Keratinocyte (primary cell): ENCODE measurements around the gene PFDN4. TPM values are rescaled to one million over a fixed set of nuclear protein-coding genes. Genes with fewer than 3 reads are reported as not detected.

ENCODE experiments used
- DNase-seq: peaks from one replicate; pipeline ENCODE4 v3.0.0-alpha.2; 2011; ENCODE audit warnings: low read depth, missing footprints, low spot score
- FAIRE-seq: peaks from 2 replicates; lab custom pipeline; 2011; peaks lifted over from hg19 to GRCh38; lab: Jason Lieb, UNC
- H2AFZ ChIP-seq: 2 replicates; pipeline ENCODE4 v1.6.0; 2012; ENCODE audit warnings: low read length, control low read depth, inconsistent platforms; ENCODE audit not compliant: control insufficient read depth
- H3K27ac ChIP-seq: 2 replicates; pipeline ENCODE4 v1.5.1; 2011; ENCODE audit warnings: low read length; ENCODE audit not compliant: control insufficient read depth, insufficient read depth
- H3K27me3 ChIP-seq: 3 replicates; pipeline ENCODE4 v1.6.0; 2011; ENCODE audit warnings: low read length; ENCODE audit not compliant: control insufficient read depth, insufficient read depth; ENCODE audit errors: extremely low read depth
- H3K36me3 ChIP-seq, 2 experiments: 2 replicates in 1 of 2; 3 replicates in 1 of 2; pipeline ENCODE4 v1.5.1; 2011; ENCODE audit warnings: low read length in 2 of 2, mild to moderate bottlenecking in 1 of 2; ENCODE audit not compliant: control insufficient read depth in 2 of 2, insufficient read depth in 2 of 2; ENCODE audit errors: extremely low read depth in 1 of 2
- H3K4me1 ChIP-seq: 3 replicates; pipeline ENCODE4 v1.5.1; 2011; ENCODE audit warnings: low read length; ENCODE audit not compliant: control insufficient read depth, insufficient read depth; ENCODE audit errors: extremely low read depth
- H3K4me2 ChIP-seq: 3 replicates; pipeline ENCODE4 v1.6.0; 2011; ENCODE audit warnings: low read depth, low read length; ENCODE audit not compliant: control insufficient read depth, insufficient read depth; ENCODE audit errors: extremely low read depth
- H3K4me3 ChIP-seq, 3 experiments: fragments of 200-600 bp in 1 of 3; sonication (generic) in 1 of 3; 2 replicates in 2 of 3; 3 replicates in 1 of 3; pipeline ENCODE4 v1.5.1; 2011 to 2016; ENCODE audit warnings: low read length in 3 of 3, mild to moderate bottlenecking in 3 of 3, control low read depth in 2 of 3, inconsistent platforms in 1 of 3, low read depth in 1 of 3, mixed read lengths in 1 of 3, mixed run types in 1 of 3, moderate library complexity in 1 of 3; ENCODE audit not compliant: control insufficient read depth in 2 of 3, insufficient read depth in 2 of 3; ENCODE audit errors: extremely low read depth in 1 of 3
- H3K79me2 ChIP-seq: 2 replicates; pipeline ENCODE4 v1.6.0; 2012; ENCODE audit warnings: low read length; ENCODE audit not compliant: control insufficient read depth, insufficient read depth
- H3K9ac ChIP-seq: 3 replicates; pipeline ENCODE4 v1.6.0; 2011; ENCODE audit warnings: low read length; ENCODE audit not compliant: control insufficient read depth, insufficient read depth; ENCODE audit errors: extremely low read depth
- H3K9me1 ChIP-seq: 3 replicates; pipeline ENCODE4 v1.6.0; 2011; ENCODE audit warnings: low read length; ENCODE audit not compliant: control insufficient read depth, insufficient read depth; ENCODE audit errors: extremely low read depth
- H3K9me3 ChIP-seq: 2 replicates; pipeline ENCODE4 v1.5.1; 2012; ENCODE audit warnings: low read depth, low read length; ENCODE audit not compliant: control insufficient read depth
- H4K20me1 ChIP-seq: 3 replicates; pipeline ENCODE4 v1.6.0; 2011; ENCODE audit warnings: low read length; ENCODE audit not compliant: control insufficient read depth, insufficient read depth; ENCODE audit errors: extremely low read depth
- EZH2 ChIP-seq: IDR thresholded peaks from one replicate; pipeline ENCODE4 v1.6.1; 2012; ENCODE audit warnings: inconsistent platforms, mild to moderate bottlenecking, low read length, moderate library complexity
- dilution Hi-C: fragments of 300-500 bp; cut with MboI; formaldehyde crosslinking; loops from one replicate; pipeline ENCODE4 v1.7.0; 2020; ENCODE audit warnings: low sequenced_read_pairs; ENCODE audit not compliant: extremely low pct_ligation_motif_present
- polyA plus RNA-seq, 5 experiments: library from polyadenylated mRNA; depleted of rRNA in 3 of 5; stranded (reverse) in 3 of 5; stranded (forward) in 1 of 5; unstranded in 1 of 5; fragments of >200 nt; gene quantifications; 1 replicate in 1 of 5; 2 replicates in 3 of 5; 3 replicates in 1 of 5; pipeline versions ENCODE4 v1.2.1 to v1.2.3, GENCODE V29; 2011 to 2012; ENCODE audit warnings: missing spikeins in 2 of 5, low read depth in 1 of 5, low replicate concordance in 1 of 5
- TF ChIP-seq, protein P1 (sequence below), 3 experiments: IDR thresholded peaks in 1 of 3; conservative IDR thresholded peaks in 1 of 3; optimal IDR thresholded peaks in 1 of 3; 2 replicates in 2 of 3; 3 replicates in 1 of 3; pipeline versions ENCODE3 to v1.5.1; 2011; ENCODE audit warnings: low read length in 3 of 3, mild to moderate bottlenecking in 3 of 3, moderate library complexity in 2 of 3, control low read depth in 1 of 3, inconsistent platforms in 1 of 3; ENCODE audit not compliant: insufficient read depth in 2 of 3; ENCODE audit errors: extremely low read depth in 1 of 3

PFDN4 gene
- polyA plus RNA-seq, 1 donor (not counting 4 experiments of a cell fraction or from before 2014, with no cell fraction given), result 65.7 TPM

DNA sequence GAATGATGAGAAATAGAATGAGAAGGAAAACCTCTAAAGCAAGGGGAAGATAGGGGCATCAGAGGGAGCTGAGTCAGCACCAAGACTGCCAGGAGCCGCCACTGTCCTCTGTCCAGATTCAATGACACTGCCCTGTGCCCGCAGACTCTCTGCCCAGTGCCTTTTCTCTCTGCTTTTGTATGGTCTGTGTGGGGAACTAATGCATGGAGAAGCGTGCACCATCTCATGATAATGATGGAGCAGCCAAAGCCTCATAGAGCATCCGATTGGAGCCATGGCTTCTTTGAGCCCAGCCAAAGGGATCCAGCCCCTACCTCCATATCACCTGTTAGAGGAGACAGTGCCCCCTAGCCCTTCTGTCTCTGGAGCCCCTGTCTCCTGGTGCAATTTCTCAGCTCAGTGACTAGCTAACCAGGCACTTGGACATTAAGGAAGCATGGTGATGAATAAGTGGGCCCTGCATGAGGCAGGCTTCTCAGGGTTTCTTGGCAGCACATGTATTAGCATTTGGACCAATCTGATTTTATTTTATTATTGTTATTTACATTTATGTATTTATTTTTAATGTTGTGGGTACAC is 6.5 kb upstream of the PFDN4 start:
- TF ChIP-seq, protein P1, sequence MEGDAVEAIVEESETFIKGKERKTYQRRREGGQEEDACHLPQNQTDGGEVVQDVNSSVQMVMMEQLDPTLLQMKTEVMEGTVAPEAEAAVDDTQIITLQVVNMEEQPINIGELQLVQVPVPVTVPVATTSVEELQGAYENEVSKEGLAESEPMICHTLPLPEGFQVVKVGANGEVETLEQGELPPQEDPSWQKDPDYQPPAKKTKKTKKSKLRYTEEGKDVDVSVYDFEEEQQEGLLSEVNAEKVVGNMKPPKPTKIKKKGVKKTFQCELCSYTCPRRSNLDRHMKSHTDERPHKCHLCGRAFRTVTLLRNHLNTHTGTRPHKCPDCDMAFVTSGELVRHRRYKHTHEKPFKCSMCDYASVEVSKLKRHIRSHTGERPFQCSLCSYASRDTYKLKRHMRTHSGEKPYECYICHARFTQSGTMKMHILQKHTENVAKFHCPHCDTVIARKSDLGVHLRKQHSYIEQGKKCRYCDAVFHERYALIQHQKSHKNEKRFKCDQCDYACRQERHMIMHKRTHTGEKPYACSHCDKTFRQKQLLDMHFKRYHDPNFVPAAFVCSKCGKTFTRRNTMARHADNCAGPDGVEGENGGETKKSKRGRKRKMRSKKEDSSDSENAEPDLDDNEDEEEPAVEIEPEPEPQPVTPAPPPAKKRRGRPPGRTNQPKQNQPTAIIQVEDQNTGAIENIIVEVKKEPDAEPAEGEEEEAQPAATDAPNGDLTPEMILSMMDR (optimal IDR thresholded peaks at IDR 0.05 in 1 of 3, IDR thresholded peaks at IDR 0.05 in 1 of 3, conservative IDR thresholded peaks at IDR 0.05 in 1 of 3; ENCODE audit: extremely low read depth in 1 of 3, insufficient read depth in 2 of 3, low read length in 3 of 3), result no peak
- TF ChIP-seq EZH2, result no peak
- no peaks in the 10 kb centered on the region for H3K9me1 ChIP-seq
- dilution Hi-C loops, result no loop called here
- H3K27me3 ChIP-seq, result no peaks in the 10 kb centered on the region
- FAIRE-seq, result no peak
- H3K4me2 ChIP-seq, result no peak overlapping the region
- no peak overlapping the region for H3K4me3 ChIP-seq
- H3K9ac ChIP-seq, result no peak overlapping the region
- DNase-seq, result no peak
- peaks cover 29% of the 10 kb centered on the region for H3K4me1 ChIP-seq
- H3K36me3 ChIP-seq, result no peaks in the 10 kb centered on the region
- H3K9me3 ChIP-seq, result no peaks in the 10 kb centered on the region
- H2AFZ ChIP-seq, result no peak overlapping the region
- H3K27ac ChIP-seq, result no peak overlapping the region
- H3K79me2 ChIP-seq, result no peaks in the 10 kb centered on the region
- no peaks in the 10 kb centered on the region for H4K20me1 ChIP-seq

DNA sequence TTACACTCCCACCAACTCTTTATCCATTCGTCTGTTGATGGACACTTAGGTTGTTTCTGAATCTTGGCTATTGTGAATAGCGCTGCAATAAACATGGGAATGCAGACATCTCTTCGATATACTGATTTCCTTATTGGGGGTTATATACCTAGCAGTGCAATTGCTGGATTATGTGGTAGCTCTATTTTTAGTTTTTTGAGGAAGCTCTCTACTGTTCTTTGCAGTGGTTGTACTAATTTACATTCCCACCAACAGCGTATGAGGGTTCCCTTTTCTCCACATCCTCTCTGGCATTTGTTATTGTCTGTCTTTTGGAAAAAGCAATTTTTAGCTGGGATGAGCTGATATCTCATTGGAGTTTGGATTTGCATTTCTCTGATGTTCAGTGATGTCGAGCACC is 4.6 kb upstream of the PFDN4 start:
- peaks cover 16% of the 10 kb centered on the region for H3K4me1 ChIP-seq
- H3K4me3 ChIP-seq, result no peak overlapping the region
- no peaks in the 10 kb centered on the region for H3K9me1 ChIP-seq
- dilution Hi-C loops, result no loop called here
- H3K79me2 ChIP-seq, result peaks cover 2% of the 10 kb centered on the region
- FAIRE-seq (no peak), DNase-seq (no peak)
- TF ChIP-seq EZH2, result no peak
- TF ChIP-seq, protein P1 (optimal IDR thresholded peaks at IDR 0.05 in 1 of 3, IDR thresholded peaks at IDR 0.05 in 1 of 3, conservative IDR thresholded peaks at IDR 0.05 in 1 of 3; ENCODE audit: extremely low read depth in 1 of 3, insufficient read depth in 2 of 3, low read length in 3 of 3), result no peak
- no peaks in the 10 kb centered on the region for H3K9me3 ChIP-seq
- H2AFZ ChIP-seq, result no peak overlapping the region
- H3K9ac ChIP-seq, result no peak overlapping the region
- H4K20me1 ChIP-seq, result no peaks in the 10 kb centered on the region
- H3K36me3 ChIP-seq, result no peaks in the 10 kb centered on the region
- H3K27me3 ChIP-seq, result no peaks in the 10 kb centered on the region
- H3K27ac ChIP-seq, result no peak overlapping the region
- no peak overlapping the region for H3K4me2 ChIP-seq
